Kidney epithelial cell (primary cell): Measurements from ENCODE around the gene HOMER2. TPM values are rescaled to one million over a fixed set of nuclear protein-coding genes. Genes with fewer than 3 reads are reported as not detected.

Experiments used
- DNase-seq: peaks from one replicate; pipeline ENCODE4 v3.0.0-alpha.2; 2010; ENCODE audit warnings: low read depth
- H3K27me3 ChIP-seq: 2 replicates; pipeline ENCODE4 v1.6.0; 2011; ENCODE audit warnings: low read length; ENCODE audit not compliant: control insufficient read depth, insufficient read depth
- H3K36me3 ChIP-seq: 2 replicates; pipeline ENCODE4 v1.5.1; 2011; ENCODE audit warnings: low read length; ENCODE audit not compliant: control insufficient read depth, insufficient read depth
- H3K4me3 ChIP-seq: 2 replicates; pipeline ENCODE4 v1.5.1; 2011; ENCODE audit warnings: low read depth, mild to moderate bottlenecking, control low read depth, low read length
- total RNA-seq: library from RNA; depleted of rRNA; stranded (reverse); fragments of >200 nt; gene quantifications from 2 replicates; pipeline ENCODE4 v1.2.3, GENCODE V29; 2015
- TF ChIP-seq, protein P1 (sequence below): IDR thresholded peaks from 2 replicates; pipeline ENCODE4 v1.5.1; 2011; ENCODE audit warnings: mild to moderate bottlenecking, moderate library complexity, low read length, control low read depth, inconsistent platforms; ENCODE audit not compliant: insufficient read depth, poor library complexity, severe bottlenecking

The HOMER2 gene
- total RNA-seq, 1 donor from 2014 or later = 56.4 TPM

GRCh38 chr15:82864967-82865366 is 87.6 kb downstream of the HOMER2 start:
- DNase-seq = no peak
- TF ChIP-seq, protein P1, sequence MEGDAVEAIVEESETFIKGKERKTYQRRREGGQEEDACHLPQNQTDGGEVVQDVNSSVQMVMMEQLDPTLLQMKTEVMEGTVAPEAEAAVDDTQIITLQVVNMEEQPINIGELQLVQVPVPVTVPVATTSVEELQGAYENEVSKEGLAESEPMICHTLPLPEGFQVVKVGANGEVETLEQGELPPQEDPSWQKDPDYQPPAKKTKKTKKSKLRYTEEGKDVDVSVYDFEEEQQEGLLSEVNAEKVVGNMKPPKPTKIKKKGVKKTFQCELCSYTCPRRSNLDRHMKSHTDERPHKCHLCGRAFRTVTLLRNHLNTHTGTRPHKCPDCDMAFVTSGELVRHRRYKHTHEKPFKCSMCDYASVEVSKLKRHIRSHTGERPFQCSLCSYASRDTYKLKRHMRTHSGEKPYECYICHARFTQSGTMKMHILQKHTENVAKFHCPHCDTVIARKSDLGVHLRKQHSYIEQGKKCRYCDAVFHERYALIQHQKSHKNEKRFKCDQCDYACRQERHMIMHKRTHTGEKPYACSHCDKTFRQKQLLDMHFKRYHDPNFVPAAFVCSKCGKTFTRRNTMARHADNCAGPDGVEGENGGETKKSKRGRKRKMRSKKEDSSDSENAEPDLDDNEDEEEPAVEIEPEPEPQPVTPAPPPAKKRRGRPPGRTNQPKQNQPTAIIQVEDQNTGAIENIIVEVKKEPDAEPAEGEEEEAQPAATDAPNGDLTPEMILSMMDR = no peak
- Histone ChIP-seq H3K36me3 (no peaks in the 10 kb centered on the region), H3K27me3 (no peaks in the 10 kb centered on the region), H3K4me3 (no peak overlapping the region)

DNA sequence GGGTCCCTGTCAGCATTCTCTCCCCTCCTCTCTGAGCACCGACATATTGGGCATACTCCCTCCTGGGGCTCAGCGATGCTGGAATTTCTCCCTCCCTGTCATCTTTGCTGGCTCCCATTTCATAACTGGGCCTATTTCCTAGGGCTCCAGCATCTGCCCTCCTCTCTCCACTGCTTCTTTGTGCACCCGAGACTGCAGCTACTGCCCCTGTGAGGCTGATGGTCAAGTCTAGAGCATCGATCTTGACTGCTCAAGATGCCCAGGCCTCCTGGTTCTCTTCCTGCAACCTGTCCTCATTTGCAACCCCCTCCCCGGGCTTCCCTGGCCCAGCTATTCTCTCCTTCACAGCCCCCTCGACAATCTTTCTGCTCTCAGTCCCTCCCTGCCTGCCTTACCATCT is 89.6 kb downstream of the HOMER2 start:
- Histone ChIP-seq H3K4me3 (no peak overlapping the region), H3K36me3 (no peaks in the 10 kb centered on the region), H3K27me3 (no peaks in the 10 kb centered on the region)
- TF ChIP-seq, protein P1 = no peak
- no peak for DNase-seq

- TF ChIP-seq, protein P1 = no peak
- DNase-seq = no peak
- H3K4me3 ChIP-seq = no peak overlapping the region
- no peaks in the 10 kb centered on the region for H3K27me3 ChIP-seq
- H3K36me3 ChIP-seq = no peaks in the 10 kb centered on the region
Measured at GRCh38 chr15:82858932-82859331, 93.6 kb downstream of the HOMER2 start.

GRCh38 chr15:82856397-82857170 is 95.9 kb downstream of the HOMER2 start:
- no peak overlapping the region for H3K4me3 ChIP-seq
- H3K27me3 ChIP-seq = no peaks in the 10 kb centered on the region
- no peak for DNase-seq
- no peaks in the 10 kb centered on the region for H3K36me3 ChIP-seq
- TF ChIP-seq, protein P1 = no peak

GRCh38 chr15:82855286-82856100 is 97.0 kb downstream of the HOMER2 start:
- no peaks in the 10 kb centered on the region for H3K27me3 ChIP-seq
- no peak for DNase-seq
- TF ChIP-seq, protein P1 = no peak
- no peaks in the 10 kb centered on the region for H3K36me3 ChIP-seq
- no peak overlapping the region for H3K4me3 ChIP-seq

DNA sequence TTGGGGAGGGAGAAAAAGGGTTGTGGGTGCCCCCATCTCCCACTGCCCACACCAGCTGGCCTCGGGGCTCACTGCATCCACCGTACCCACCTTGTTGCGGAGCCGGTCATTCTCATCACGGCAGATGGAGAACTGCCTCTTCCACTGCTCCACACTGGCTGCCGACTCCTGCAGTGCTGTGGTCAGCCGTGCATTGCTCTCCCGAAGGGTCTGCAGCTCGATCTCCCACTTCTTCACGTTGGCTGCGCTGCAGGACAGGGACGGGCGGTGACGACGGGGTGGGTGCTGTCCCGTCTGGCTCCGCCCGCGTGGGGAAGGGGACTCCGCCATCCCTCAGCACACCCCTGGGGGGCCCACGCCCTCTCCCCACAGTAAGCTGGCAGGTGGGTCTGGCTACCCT is 98.0 kb downstream of the HOMER2 start:
- Histone ChIP-seq H3K4me3 (no peak overlapping the region), H3K36me3 (peaks cover 1% of the 10 kb centered on the region), H3K27me3 (no peaks in the 10 kb centered on the region)
- DNase-seq = no peak
- TF ChIP-seq, protein P1 = no peak
